Measurements from ENCODE around the gene CMTM4. TPM values are rescaled to one million over a fixed set of nuclear protein-coding genes. Genes with fewer than 3 reads are reported as not detected.

The CMTM4 gene
- total and polyA plus RNA-seq, 2 of the 8 experiments (the other 6 are each of a cell fraction or from before 2014, with no cell fraction given) = 35.3 to 51.7 TPM

GRCh38 chr16:66699898-66700297, 3.4 kb upstream of the CMTM4 start:
- H4K20me1 ChIP-seq (replicated peaks in 1 of 2; ENCODE audit: control insufficient read depth in 1 of 2, insufficient read depth in 2 of 2, low read length in 2 of 2) = peaks cover 0 to 6% of the 10 kb centered on the region in 2 experiments
- ChIA-PET POLR2A (ENCODE audit: partially characterized antibody) (interaction anchor here (0.9 to 1.8 kb wide), 3 partner anchors 10 to 13 kb away, joined by 3 to 8 read pairs (median 7); no protein-coding TSS in a partner anchor), CTCF (ENCODE audit: partially characterized antibody) (interaction anchor here (0.6 to 1.6 kb wide), 7 partner anchors 22 to 285 kb away, joined by 3 to 5 read pairs (median 3); no protein-coding TSS in a partner anchor)
- no peak for DNase-seq (ENCODE audit: low read depth in 1 of 2, low spot score in 2 of 2)
- FAIRE-seq = no peak
- no peak overlapping the region for H2BK5ac ChIP-seq (ENCODE audit: low read depth, low read length)
- no peak overlapping the region for H2BK120ac ChIP-seq (replicated peaks; ENCODE audit: low read depth, low read length)
- H2BK12ac ChIP-seq (ENCODE audit: low read depth, low read length) = no peak overlapping the region
- H3K23ac ChIP-seq (ENCODE audit: insufficient read length) = no peak overlapping the region
- H3K4me1 ChIP-seq (replicated peaks in 1 of 4; ENCODE audit: control insufficient read depth in 3 of 4, insufficient read depth in 4 of 4, low read length in 3 of 4) = peaks cover 1 to 7% (median 7%) of the 10 kb centered on the region in 4 experiments; a peak in 6 of 7 replicates
- peaks cover 0 to 1% (median 0%) of the 10 kb centered on the region in 4 experiments; a peak in 1 of 7 replicates for H3K27me3 ChIP-seq (replicated peaks in 1 of 4; ENCODE audit: control insufficient read depth in 3 of 4, extremely low read depth in 1 of 4, insufficient read depth in 3 of 4, low read length in 3 of 4)
- no peak overlapping the region for H3K4me2 ChIP-seq (ENCODE audit: insufficient read depth in 1 of 2, low read depth in 2 of 2, low read length in 2 of 2)
- WGBS, 2 experiments (ENCODE audit: extremely low coverage in 1 of 2, insufficient coverage in 1 of 2, insufficient read length in 1 of 2, insufficient replicate concordance in 2 of 2, low coverage in 1 of 2, low lambda C conversion rate in 2 of 2, missing lambda C conversion rate in 1 of 2) = 69% methylated on average over 1 of the region's 1 CpG; no CpG with 5 or more reads in 1 of the 2 experiments
- H3K18ac ChIP-seq (ENCODE audit: extremely low read depth, low read length) = no peak overlapping the region
- no peak overlapping the region for H3K56ac ChIP-seq (replicated peaks; ENCODE audit: insufficient read length, low read depth, low read length)
- H3K9me3 ChIP-seq (ENCODE audit: insufficient read depth in 2 of 2, low read depth in 1 of 2, low read length in 1 of 2) = no peaks in the 10 kb centered on the region
- no peak overlapping the region for H3K4ac ChIP-seq (replicated peaks; ENCODE audit: insufficient read length, low read depth, low read length)
- no peak overlapping the region for H3K9ac ChIP-seq (replicated peaks in 1 of 4; ENCODE audit: extremely low read depth in 1 of 4, low read depth in 3 of 4, low read length in 3 of 4)
- no peak overlapping the region for H4K8ac ChIP-seq (ENCODE audit: extremely low read depth, insufficient read depth, low read length)
- H4K91ac ChIP-seq (replicated peaks; ENCODE audit: insufficient read length, low read length) = no peak overlapping the region
- H3K23me2 ChIP-seq (ENCODE audit: low read depth, low read length) = peaks cover 12% of the 10 kb centered on the region; the same call in 1 of the 2 replicates
- peaks cover 6% of the 10 kb centered on the region; the same call in 1 of the 2 replicates for H3K79me1 ChIP-seq (ENCODE audit: low read depth, low read length)
- H2BK20ac ChIP-seq (ENCODE audit: low read length) = no peak overlapping the region
- H3K36me3 ChIP-seq (ENCODE audit: control insufficient read depth in 2 of 4, insufficient read depth in 4 of 4, low read length in 3 of 4) = no peaks in the 10 kb centered on the region
- peak overlapping the region; percentile 6; the same call in 1 of the 2 replicates for H2AFZ ChIP-seq (ENCODE audit: low read length)
- H3K79me2 ChIP-seq (ENCODE audit: control insufficient read depth in 1 of 2, insufficient read depth in 2 of 2, low read length in 2 of 2) = peaks cover 0 to 10% of the 10 kb centered on the region in 2 experiments; a peak in 1 of 4 replicates
- no peak overlapping the region for H2AK5ac ChIP-seq (ENCODE audit: low read depth, low read length)
- no peak overlapping the region for H3K4me3 ChIP-seq (ENCODE audit: extremely low read depth in 1 of 4, insufficient read depth in 2 of 4, low read depth in 3 of 4, low read length in 4 of 4)
- H3K14ac ChIP-seq (ENCODE audit: insufficient read length) = no peak overlapping the region
- H2BK15ac ChIP-seq (ENCODE audit: low read length) = no peak overlapping the region
- no peak overlapping the region for H3K27ac ChIP-seq (ENCODE audit: low read depth, low read length)
- H4K5ac ChIP-seq (ENCODE audit: insufficient read length, low read depth, low read length) = no peak overlapping the region
- TF ChIP-seq SP4 (IDR thresholded peaks at IDR 0.05; ENCODE audit: low read length) (no peak), TEAD4 (IDR thresholded peaks at IDR 0.05; ENCODE audit: low read depth, low read length) (no peak), SIN3A (conservative IDR thresholded peaks at IDR 0.05 in 1 of 2, IDR thresholded peaks at IDR 0.05 in 1 of 2; ENCODE audit: low read depth in 1 of 2, low read length in 2 of 2) (no peak), KDM4A (IDR thresholded peaks at IDR 0.05; ENCODE audit: low read depth, low read length, severe bottlenecking) (no peak), SP2 (IDR thresholded peaks at IDR 0.05; ENCODE audit: low read length) (no peak), ATF2 (IDR thresholded peaks at IDR 0.05; ENCODE audit: low read length) (no peak), TAF1 (IDR thresholded peaks at IDR 0.05; ENCODE audit: low read depth, low read length) (no peak), SRF (IDR thresholded peaks at IDR 0.05; ENCODE audit: low read depth, low read length) (no peak), CTBP2 (IDR thresholded peaks at IDR 0.05; ENCODE audit: borderline replicate concordance, insufficient read depth, insufficient read length, low read length) (no peak), BACH1 (IDR thresholded peaks at IDR 0.05; ENCODE audit: low read length) (no peak)

Measured in H1 (cell line).